Measurements from ENCODE around the gene PASK. TPM values are rescaled to one million over a fixed set of nuclear protein-coding genes. Genes with fewer than 3 reads are reported as not detected.

PASK gene
- total and polyA plus RNA-seq, 2 of the 4 experiments (the other 2 are of a cell fraction) = 4.1 TPM

- ChIA-PET CTCF (interaction anchor here (1.2 to 1.5 kb wide), 2 partner anchors 8 to 9 kb away, joined by 4 to 5 read pairs; no protein-coding TSS in a partner anchor), POLR2A (ENCODE audit: unreplicated experiment) (no interaction called here)
- no peak overlapping the region for H3K4me3 ChIP-seq (ENCODE audit: insufficient read depth, low read depth, low read length)
- no peak overlapping the region for H2BK5ac ChIP-seq (ENCODE audit: low read depth, low read length, poor library complexity, severe bottlenecking)
- no peak overlapping the region for H4K8ac ChIP-seq (ENCODE audit: low read depth in 2 of 2, low read length in 2 of 2)
- no TSS peak for BruUV-seq (replicated peaks)
- ATAC-seq (ENCODE audit: low read depth) = no peak
- H3K9me3 ChIP-seq (ENCODE audit: control insufficient read depth, insufficient read depth, low read length) = no peaks in the 10 kb centered on the region
- H3K27me3 ChIP-seq (ENCODE audit: control insufficient read depth, insufficient read depth, low read length) = no peaks in the 10 kb centered on the region
- H2BK20ac ChIP-seq (ENCODE audit: low read depth, low read length) = no peak overlapping the region
- no peak overlapping the region for H4K91ac ChIP-seq (ENCODE audit: insufficient read depth, low read depth, low read length)
- H3K23ac ChIP-seq (ENCODE audit: low read depth, low read length) = no peak overlapping the region
- no peak overlapping the region for H2AFZ ChIP-seq (replicated peaks; ENCODE audit: low read length, poor library complexity)
- H3K36me3 ChIP-seq (ENCODE audit: control insufficient read depth, insufficient read depth, low read length) = peaks cover 3% of the 10 kb centered on the region; the same call in 1 of the 2 replicates
- no peaks in the 10 kb centered on the region; the same call in 1 of the 2 replicates for H3K9me1 ChIP-seq (ENCODE audit: insufficient read depth, low read length)
- no peak overlapping the region for H3K4me2 ChIP-seq (ENCODE audit: low read depth, low read length)
- in situ Hi-C loops (cut with MboI; ENCODE audit: low sequenced_read_pairs) (no loop called here), intact Hi-C loops (cut with micrococcal nuclease) (no loop called here), dilution Hi-C loops (cut with HindIII; ENCODE audit: low sequenced_read_pairs, unreplicated experiment) (no loop called here)
- DNase-seq = no peak
- no peak overlapping the region for H2BK15ac ChIP-seq (ENCODE audit: low read depth, low read length)
- no peak overlapping the region for H3K14ac ChIP-seq (replicated peaks; ENCODE audit: low read depth, low read length)
- H4K5ac ChIP-seq (ENCODE audit: low read depth, low read length) = no peak overlapping the region
- H4K20me1 ChIP-seq (ENCODE audit: insufficient read depth, low read length) = no peaks in the 10 kb centered on the region
- H2AK5ac ChIP-seq (ENCODE audit: low read depth, low read length) = no peak overlapping the region
- no peak overlapping the region for H3K27ac ChIP-seq (ENCODE audit: insufficient read depth, low read length)
- no peak overlapping the region for H3K56ac ChIP-seq (ENCODE audit: extremely low read depth, insufficient read depth, low read length)
- H3K4me1 ChIP-seq (ENCODE audit: control insufficient read depth, insufficient read depth, low read length) = no peaks in the 10 kb centered on the region
- H2BK120ac ChIP-seq (ENCODE audit: low read depth, low read length) = no peak overlapping the region
- no peaks in the 10 kb centered on the region for H3K79me1 ChIP-seq (ENCODE audit: low read depth in 1 of 2, low read length in 2 of 2)
- H2AK9ac ChIP-seq (replicated peaks; ENCODE audit: low read depth, low read length, poor library complexity) = no peak overlapping the region
- TF ChIP-seq RFX5 (IDR thresholded peaks at IDR 0.05; ENCODE audit: low read depth, low read length) (no peak), MAFK (IDR thresholded peaks at IDR 0.05; ENCODE audit: low read depth, low read length) (no peak), CEBPB (IDR thresholded peaks at IDR 0.05; ENCODE audit: low read depth, low read length) (no peak), FOS (IDR thresholded peaks at IDR 0.05; ENCODE audit: low read depth, low read length) (no peak), CTCF (conservative IDR thresholded peaks at IDR 0.05; ENCODE audit: low read depth, low read length) (no peak), RAD21 (IDR thresholded peaks at IDR 0.05; ENCODE audit: low read length) (no peak), BHLHE40 (IDR thresholded peaks at IDR 0.05; ENCODE audit: low read depth, low read length) (no peak), CHD1 (IDR thresholded peaks at IDR 0.05; ENCODE audit: low read depth, low read length) (no peak), MAZ (IDR thresholded peaks at IDR 0.05; ENCODE audit: borderline replicate concordance, low read depth, low read length) (no peak), ELK1 (IDR thresholded peaks at IDR 0.05; ENCODE audit: borderline replicate concordance, low read depth, low read length) (no peak), USF2 (IDR thresholded peaks at IDR 0.05; ENCODE audit: low read depth, low read length) (no peak)
- H3K9ac ChIP-seq (ENCODE audit: low read depth, low read length) = no peak overlapping the region
- H3K4ac ChIP-seq (ENCODE audit: low read depth, low read length) = no peak overlapping the region
- H3K18ac ChIP-seq (ENCODE audit: low read depth, low read length) = no peak overlapping the region
- WGBS, 2 experiments (ENCODE audit: extremely low coverage in 2 of 2, insufficient read length in 1 of 2) = 92% methylated on average over 5 of the region's 8 CpGs; no CpG with 5 or more reads in 1 of the 2 experiments
Measured at GRCh38 chr2:241136191-241136590, 13.1 kb downstream of the PASK start.

Measured in IMR-90 (cell line).